GM12873 (cell line): ENCODE data around the gene SRSF7.

Experiments
- CTCF ChIP-seq: IDR thresholded peaks from 2 replicates; pipeline ENCODE4 v1.5.1; 2012; ENCODE audit warnings: low read depth, mild to moderate bottlenecking, moderate library complexity, low read length, control low read depth; ENCODE audit not compliant: insufficient read depth; ENCODE audit errors: missing control alignments

SRSF7 gene

GRCh38 chr2:38771632-38772031 lies 20.5 kb upstream of the SRSF7 start:
- no peak for TF ChIP-seq CTCF

GRCh38 chr2:38765551-38765950 lies 14.4 kb upstream of the SRSF7 start:
- no peak for TF ChIP-seq CTCF

GRCh38 chr2:38765149-38765548 lies 14.0 kb upstream of the SRSF7 start:
- no peak for TF ChIP-seq CTCF

- no peak for TF ChIP-seq CTCF
These were observed 12.6 kb upstream of the SRSF7 start for GRCh38 chr2:38763728-38764127.

GRCh38 chr2:38763228-38763627 lies 12.1 kb upstream of the SRSF7 start:
- no peak for TF ChIP-seq CTCF

- TF ChIP-seq CTCF: no peak
These were observed 3.3 kb upstream of the SRSF7 start for GRCh38 chr2:38754506-38754905.

DNA sequence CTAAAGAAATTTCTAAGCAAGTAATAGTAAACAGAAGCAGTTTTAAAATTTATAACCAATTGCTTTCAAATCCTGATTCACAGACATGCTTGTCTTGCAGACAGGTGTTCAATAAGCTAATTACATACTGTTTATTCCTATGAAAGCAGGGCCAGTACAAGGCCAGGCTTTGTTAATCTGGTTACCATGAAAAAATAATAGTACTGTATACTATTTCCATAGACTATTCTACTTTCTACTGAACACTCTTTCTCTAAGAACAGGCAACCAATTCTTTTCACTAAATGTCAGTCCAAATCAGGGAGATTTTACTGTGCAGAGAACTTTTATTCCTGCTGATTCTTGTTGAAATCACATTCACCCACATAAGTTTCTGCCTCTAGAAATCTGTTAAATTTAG lies 2.9 kb upstream of the SRSF7 start:
- no peak for TF ChIP-seq CTCF
